ENCODE data around the gene NEXMIF.
"Not testable (repeated sequence)": the region's sequence is repeated elsewhere in the genome, so short reads cannot be mapped to it uniquely, and the experiment has no call there.

DNA sequence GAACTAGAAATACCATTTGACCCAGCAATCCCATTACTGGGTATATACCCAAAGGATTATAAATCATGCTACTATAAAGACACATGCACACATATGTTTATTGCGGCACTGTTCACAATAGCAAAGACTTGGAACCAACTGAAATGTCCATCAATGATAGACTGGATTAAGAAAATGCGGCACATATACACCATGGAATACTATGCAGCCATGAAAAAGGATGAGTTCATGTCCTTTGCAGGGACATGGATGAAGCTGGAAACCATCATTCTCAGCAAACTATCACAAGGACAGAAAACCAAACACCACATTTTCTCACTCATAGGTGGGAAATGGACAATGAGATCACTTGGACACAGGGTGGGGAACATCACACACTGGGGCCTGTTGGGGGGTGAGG lies 105.5 kb downstream of the NEXMIF start:
- TF ChIP-seq, protein P1, sequence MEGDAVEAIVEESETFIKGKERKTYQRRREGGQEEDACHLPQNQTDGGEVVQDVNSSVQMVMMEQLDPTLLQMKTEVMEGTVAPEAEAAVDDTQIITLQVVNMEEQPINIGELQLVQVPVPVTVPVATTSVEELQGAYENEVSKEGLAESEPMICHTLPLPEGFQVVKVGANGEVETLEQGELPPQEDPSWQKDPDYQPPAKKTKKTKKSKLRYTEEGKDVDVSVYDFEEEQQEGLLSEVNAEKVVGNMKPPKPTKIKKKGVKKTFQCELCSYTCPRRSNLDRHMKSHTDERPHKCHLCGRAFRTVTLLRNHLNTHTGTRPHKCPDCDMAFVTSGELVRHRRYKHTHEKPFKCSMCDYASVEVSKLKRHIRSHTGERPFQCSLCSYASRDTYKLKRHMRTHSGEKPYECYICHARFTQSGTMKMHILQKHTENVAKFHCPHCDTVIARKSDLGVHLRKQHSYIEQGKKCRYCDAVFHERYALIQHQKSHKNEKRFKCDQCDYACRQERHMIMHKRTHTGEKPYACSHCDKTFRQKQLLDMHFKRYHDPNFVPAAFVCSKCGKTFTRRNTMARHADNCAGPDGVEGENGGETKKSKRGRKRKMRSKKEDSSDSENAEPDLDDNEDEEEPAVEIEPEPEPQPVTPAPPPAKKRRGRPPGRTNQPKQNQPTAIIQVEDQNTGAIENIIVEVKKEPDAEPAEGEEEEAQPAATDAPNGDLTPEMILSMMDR (IDR thresholded peaks at IDR 0.05): not testable (repeated sequence)
- TF ChIP-seq POLR2AphosphoS5 (IDR thresholded peaks at IDR 0.05): not testable (repeated sequence)
